Neural cell (in vitro differentiated cells): ENCODE data around the gene PTPRR. TPM values are rescaled to one million over a fixed set of nuclear protein-coding genes. Genes with fewer than 3 reads are reported as not detected.

Source experiments
- H2AFZ ChIP-seq: fragments of 200-600, 300-800 bp; sonication (generic), shearing (Covaris generic); 2 replicates; pipeline ENCODE4 v1.6.0; 2014; ENCODE audit warnings: low read depth, mild to moderate bottlenecking, antibody characterized with exemption, low read length, moderate library complexity
- H3F3A ChIP-seq: fragments of 200-600 bp; shearing (Covaris generic); 2 replicates; pipeline ENCODE4 v1.6.1; 2016; ENCODE audit warnings: mild to moderate bottlenecking, moderate library complexity, mixed read lengths, antibody characterized with exemption, low read length; ENCODE audit not compliant: insufficient read depth, poor library complexity, severe bottlenecking
- H3K27ac ChIP-seq: fragments of 200-600, 300-800 bp; sonication (generic), shearing (Covaris generic); 2 replicates; pipeline ENCODE4 v1.5.1; 2014; ENCODE audit warnings: mild to moderate bottlenecking, low read length, moderate library complexity
- H3K27me3 ChIP-seq: fragments of 300-800, 200-600 bp; sonication (generic), shearing (Covaris generic); 2 replicates; pipeline ENCODE4 v1.6.0; 2014; ENCODE audit warnings: mild to moderate bottlenecking, low read depth, low read length, moderate library complexity; ENCODE audit not compliant: insufficient read depth
- H3K36me3 ChIP-seq: fragments of 300-800, 200-600 bp; sonication (generic), shearing (Covaris generic); 2 replicates; pipeline ENCODE4 v1.5.1; 2014; ENCODE audit warnings: mild to moderate bottlenecking, antibody characterized with exemption, low read length, moderate library complexity; ENCODE audit not compliant: insufficient read depth
- H3K4me2 ChIP-seq: fragments of 300-800, 200-600 bp; sonication (generic), shearing (Covaris generic); 2 replicates; pipeline ENCODE4 v1.6.0; 2014; ENCODE audit warnings: mild to moderate bottlenecking, low read length
- H3K4me3 ChIP-seq: fragments of 300-800, 200-600 bp; sonication (generic), shearing (Covaris generic); 2 replicates; pipeline ENCODE4 v1.5.1; 2014; ENCODE audit warnings: mild to moderate bottlenecking, low read length, moderate library complexity
- H3K79me2 ChIP-seq: fragments of 200-600 bp; shearing (Covaris generic); replicated peaks from 2 replicates; pipeline ENCODE4 v1.6.0; 2014; ENCODE audit warnings: mild to moderate bottlenecking, low read length, moderate library complexity; ENCODE audit not compliant: insufficient read depth
- H3K9ac ChIP-seq: fragments of 300-800, 200-600 bp; sonication (generic), shearing (Covaris generic); 2 replicates; pipeline ENCODE4 v1.6.1; 2016; ENCODE audit warnings: mild to moderate bottlenecking, low read length, mixed read lengths
- H3K9me2 ChIP-seq: fragments of 200-600 bp; shearing (Covaris generic); 2 replicates; pipeline ENCODE4 v1.6.1; 2016; ENCODE audit warnings: mild to moderate bottlenecking, low read length, mixed read lengths; ENCODE audit not compliant: insufficient read depth
- H3K9me3 ChIP-seq: fragments of 200-600, 300-800 bp; sonication (generic), shearing (Covaris generic); 2 replicates; pipeline ENCODE4 v1.6.1; 2016; ENCODE audit warnings: mild to moderate bottlenecking, mixed run types, low read length, moderate library complexity, mixed read lengths
- H4K20me1 ChIP-seq: fragments of 200-600 bp; shearing (Covaris generic); 2 replicates; pipeline ENCODE4 v1.6.1; 2016; ENCODE audit warnings: mild to moderate bottlenecking, mixed run types; ENCODE audit not compliant: insufficient read depth
- CTCF ChIP-seq: fragments of 450-650 bp; IDR thresholded peaks from 2 replicates; pipeline ENCODE4 v1.5.1; 2014; ENCODE audit warnings: antibody characterized with exemption, mild to moderate bottlenecking, moderate library complexity; ENCODE audit not compliant: poor library complexity, severe bottlenecking
- EP300 ChIP-seq: fragments of 450-650 bp; conservative IDR thresholded peaks from 2 replicates; pipeline ENCODE4 v1.6.1; 2014; ENCODE audit warnings: antibody characterized with exemption, mild to moderate bottlenecking, moderate library complexity; ENCODE audit not compliant: poor library complexity, severe bottlenecking
- EZH2 ChIP-seq: fragments of 200-600, 300-800 bp; shearing (Covaris generic), sonication (generic); IDR thresholded peaks from 2 replicates; pipeline ENCODE4 v1.6.1; 2014; ENCODE audit warnings: antibody characterized with exemption, low read length, borderline replicate concordance, mild to moderate bottlenecking; ENCODE audit not compliant: insufficient read depth, poor library complexity, severe bottlenecking
- MXI1 ChIP-seq: fragments of 450-650 bp; conservative IDR thresholded peaks from 2 replicates; pipeline ENCODE4 v1.6.1; 2014; ENCODE audit warnings: antibody characterized with exemption, mild to moderate bottlenecking; ENCODE audit not compliant: poor library complexity, severe bottlenecking
- RAD21 ChIP-seq: fragments of 450-650 bp; conservative IDR thresholded peaks from 2 replicates; pipeline ENCODE4 v1.6.1; 2014; ENCODE audit warnings: antibody characterized with exemption, mild to moderate bottlenecking, moderate library complexity
- SMC3 ChIP-seq: fragments of 450-650 bp; conservative IDR thresholded peaks from 2 replicates; pipeline ENCODE4 v1.6.1; 2014; ENCODE audit warnings: antibody characterized with exemption, mild to moderate bottlenecking, moderate library complexity; ENCODE audit not compliant: poor library complexity
- TAF1 ChIP-seq: IDR thresholded peaks from 2 replicates; pipeline ENCODE4 v1.6.1; 2012; ENCODE audit warnings: low read depth
- polyA plus RNA-seq: library from polyadenylated mRNA; depleted of rRNA; stranded (reverse); fragments of >200 nt; gene quantifications from 2 replicates; pipeline ENCODE4 v1.2.3, GENCODE V29; 2014
- TF ChIP-seq, protein P1 (sequence below): IDR thresholded peaks from 2 replicates; pipeline ENCODE4 v1.6.1; 2012; ENCODE audit warnings: borderline replicate concordance

PTPRR gene
- polyA plus RNA-seq, 1 donor from 2014 or later: 2.2 TPM

- no peak overlapping the region for H3K4me2 ChIP-seq
- H3K27ac ChIP-seq: no peak overlapping the region
- H3F3A ChIP-seq: no peaks in the 10 kb centered on the region
- H3K9ac ChIP-seq: no peak overlapping the region
- H3K36me3 ChIP-seq: no peaks in the 10 kb centered on the region
- no peak overlapping the region for H3K4me3 ChIP-seq
- no peaks in the 10 kb centered on the region for H4K20me1 ChIP-seq
- no peaks in the 10 kb centered on the region for H3K9me2 ChIP-seq
- no peaks in the 10 kb centered on the region for H3K79me2 ChIP-seq
- H3K27me3 ChIP-seq: no peaks in the 10 kb centered on the region
- TF ChIP-seq EP300 (no peak), SMC3 (no peak), MXI1 (no peak), EZH2 (no peak), TAF1 (no peak)
- H3K9me3 ChIP-seq: no peaks in the 10 kb centered on the region
- no peak overlapping the region for H2AFZ ChIP-seq
These were observed 162.1 kb downstream of the PTPRR start for GRCh38 chr12:70758494-70758845.

- H3K4me2 ChIP-seq: no peak overlapping the region
- no peak overlapping the region for H3K27ac ChIP-seq
- no peak overlapping the region for H3K4me3 ChIP-seq
- no peaks in the 10 kb centered on the region for H3K27me3 ChIP-seq
- no peak overlapping the region for H3K9ac ChIP-seq
- no peaks in the 10 kb centered on the region for H3F3A ChIP-seq
- H2AFZ ChIP-seq: no peak overlapping the region
- no peaks in the 10 kb centered on the region for H4K20me1 ChIP-seq
- TF ChIP-seq EP300: no peak
- no peak for TF ChIP-seq RAD21
- no peak for TF ChIP-seq CTCF
- no peaks in the 10 kb centered on the region for H3K9me3 ChIP-seq
- no peaks in the 10 kb centered on the region for H3K9me2 ChIP-seq
- H3K79me2 ChIP-seq: no peaks in the 10 kb centered on the region
- H3K36me3 ChIP-seq: no peaks in the 10 kb centered on the region
These were observed 162.6 kb downstream of the PTPRR start for GRCh38 chr12:70757830-70758493.

- Histone ChIP-seq H3K9me3 (no peaks in the 10 kb centered on the region), H3K9ac (no peak overlapping the region), H3F3A (no peaks in the 10 kb centered on the region), H4K20me1 (no peaks in the 10 kb centered on the region), H3K4me2 (no peak overlapping the region), H2AFZ (no peak overlapping the region), H3K27ac (no peak overlapping the region), H3K9me2 (no peaks in the 10 kb centered on the region), H3K4me3 (no peak overlapping the region), H3K27me3 (no peaks in the 10 kb centered on the region), H3K36me3 (no peaks in the 10 kb centered on the region), H3K79me2 (no peaks in the 10 kb centered on the region)
- TF ChIP-seq, protein P1, sequence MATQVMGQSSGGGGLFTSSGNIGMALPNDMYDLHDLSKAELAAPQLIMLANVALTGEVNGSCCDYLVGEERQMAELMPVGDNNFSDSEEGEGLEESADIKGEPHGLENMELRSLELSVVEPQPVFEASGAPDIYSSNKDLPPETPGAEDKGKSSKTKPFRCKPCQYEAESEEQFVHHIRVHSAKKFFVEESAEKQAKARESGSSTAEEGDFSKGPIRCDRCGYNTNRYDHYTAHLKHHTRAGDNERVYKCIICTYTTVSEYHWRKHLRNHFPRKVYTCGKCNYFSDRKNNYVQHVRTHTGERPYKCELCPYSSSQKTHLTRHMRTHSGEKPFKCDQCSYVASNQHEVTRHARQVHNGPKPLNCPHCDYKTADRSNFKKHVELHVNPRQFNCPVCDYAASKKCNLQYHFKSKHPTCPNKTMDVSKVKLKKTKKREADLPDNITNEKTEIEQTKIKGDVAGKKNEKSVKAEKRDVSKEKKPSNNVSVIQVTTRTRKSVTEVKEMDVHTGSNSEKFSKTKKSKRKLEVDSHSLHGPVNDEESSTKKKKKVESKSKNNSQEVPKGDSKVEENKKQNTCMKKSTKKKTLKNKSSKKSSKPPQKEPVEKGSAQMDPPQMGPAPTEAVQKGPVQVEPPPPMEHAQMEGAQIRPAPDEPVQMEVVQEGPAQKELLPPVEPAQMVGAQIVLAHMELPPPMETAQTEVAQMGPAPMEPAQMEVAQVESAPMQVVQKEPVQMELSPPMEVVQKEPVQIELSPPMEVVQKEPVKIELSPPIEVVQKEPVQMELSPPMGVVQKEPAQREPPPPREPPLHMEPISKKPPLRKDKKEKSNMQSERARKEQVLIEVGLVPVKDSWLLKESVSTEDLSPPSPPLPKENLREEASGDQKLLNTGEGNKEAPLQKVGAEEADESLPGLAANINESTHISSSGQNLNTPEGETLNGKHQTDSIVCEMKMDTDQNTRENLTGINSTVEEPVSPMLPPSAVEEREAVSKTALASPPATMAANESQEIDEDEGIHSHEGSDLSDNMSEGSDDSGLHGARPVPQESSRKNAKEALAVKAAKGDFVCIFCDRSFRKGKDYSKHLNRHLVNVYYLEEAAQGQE: no peak
These were observed 163.7 kb downstream of the PTPRR start for GRCh38 chr12:70756791-70757190.
